B cell (primary cell): Measurements from ENCODE around the gene DIP2B.

Experiments
- CTCF ChIP-seq: fragments of 200-600 bp; IDR thresholded peaks from one replicate; pipeline ENCODE4 v1.8.0; 2022; ENCODE audit warnings: antibody characterized with exemption, mild to moderate bottlenecking
- EZH2 ChIP-seq: IDR thresholded peaks from 2 replicates; pipeline ENCODE4 v1.6.1; 2012; ENCODE audit warnings: borderline replicate concordance, low read depth, mild to moderate bottlenecking, moderate library complexity, low read length; ENCODE audit not compliant: insufficient read depth, poor library complexity, severe bottlenecking

GRCh38 chr12:50686406-50686805 lies 181.6 kb downstream of the DIP2B start:
- TF ChIP-seq CTCF, result no peak
- no peak for TF ChIP-seq EZH2
